ENCODE measurements around the gene B3GAT1.

The B3GAT1 gene

DNA sequence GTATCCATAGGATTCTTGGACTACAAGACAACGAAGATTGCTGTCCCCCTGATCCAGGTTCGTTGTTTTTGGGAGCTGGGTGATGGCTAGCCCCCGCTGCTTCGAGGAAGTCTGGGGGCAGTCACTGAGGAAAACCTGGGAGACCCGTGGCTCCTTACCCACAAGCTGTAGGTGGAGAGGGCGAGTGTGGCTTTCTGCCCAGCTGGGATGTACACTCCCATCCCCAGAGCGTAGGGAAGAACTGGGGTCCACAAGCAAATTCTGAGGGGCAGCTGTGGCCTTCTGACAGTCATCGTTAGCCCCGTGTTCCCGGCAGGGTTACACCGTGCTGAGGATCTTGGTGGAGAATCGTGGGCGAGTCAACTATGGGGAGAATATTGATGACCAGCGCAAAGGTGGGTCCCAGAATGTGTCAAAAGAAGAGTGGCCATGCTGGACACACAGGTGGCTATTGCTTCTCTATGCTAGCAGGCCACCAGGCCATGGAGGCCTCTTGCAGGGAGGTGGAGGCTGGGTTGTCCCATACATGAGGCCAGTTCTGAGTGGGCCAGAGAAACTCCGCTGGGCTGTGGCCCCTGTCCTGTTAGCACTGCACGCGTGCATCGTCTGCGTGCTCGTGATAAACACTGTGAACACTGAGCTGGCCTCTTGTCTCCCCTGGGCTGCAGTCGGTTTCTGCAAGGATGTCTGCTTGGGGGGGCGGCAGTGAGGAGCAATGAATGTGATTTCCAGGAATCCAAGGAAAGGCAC, 40.4 kb downstream of the B3GAT1 start:
- no peak for TF ChIP-seq ZNF274 (IDR thresholded peaks at IDR 0.05; ENCODE audit: low read depth, low read length)

DNA sequence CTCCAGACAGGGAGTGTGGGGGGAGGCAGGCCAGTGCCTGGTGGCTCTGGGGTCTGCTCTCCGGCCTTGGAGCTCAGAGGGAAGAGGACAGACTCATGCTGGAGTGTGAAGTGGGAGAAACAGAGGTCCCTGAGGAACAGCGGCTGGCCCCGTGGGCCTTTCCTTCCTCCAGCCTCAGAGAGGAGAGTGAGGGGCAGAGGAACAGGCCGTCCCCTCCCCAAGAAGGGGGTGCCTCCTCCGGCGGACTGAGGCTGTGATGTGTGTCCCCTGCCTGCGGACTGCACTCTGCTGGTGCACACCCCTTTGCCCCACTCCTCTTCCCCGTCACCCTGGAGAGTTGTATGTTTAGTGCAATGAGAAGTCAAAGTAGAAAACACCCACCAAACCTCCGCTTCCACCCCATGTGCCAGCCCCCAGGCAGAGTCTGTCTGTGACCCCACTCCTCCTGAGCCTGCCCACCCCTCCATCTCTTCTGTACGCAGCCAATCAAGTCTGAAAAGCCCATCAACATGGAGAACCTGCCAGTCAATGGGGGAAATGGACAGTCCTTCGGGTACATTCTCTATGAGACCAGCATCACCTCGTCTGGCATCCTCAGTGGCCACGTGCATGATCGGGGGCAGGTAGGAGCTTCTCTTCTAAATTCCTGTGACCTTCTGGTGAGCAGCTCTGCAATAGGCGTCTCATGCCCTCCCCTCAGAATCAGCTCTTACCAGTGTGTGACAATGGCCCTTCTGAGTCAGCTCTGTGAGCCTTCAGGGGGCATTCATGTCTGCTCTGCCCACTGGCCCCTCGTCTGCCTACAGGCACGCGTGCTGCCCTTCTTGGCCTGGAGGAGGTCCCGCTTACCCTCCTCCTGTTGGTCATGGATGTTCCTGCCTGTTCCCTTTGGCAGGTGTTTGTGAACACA, 41.3 kb downstream of the B3GAT1 start:
- no peak overlapping the region for H3K4me3 ChIP-seq (ENCODE audit: low read length)
- no peak for TF ChIP-seq ZNF274 (IDR thresholded peaks at IDR 0.05; ENCODE audit: low read depth, low read length)

More for the DNA sequence above, 40.4 kb downstream of the B3GAT1 start:
- H3K4me3 ChIP-seq (ENCODE audit: low read length) = no peak overlapping the region

DNA sequence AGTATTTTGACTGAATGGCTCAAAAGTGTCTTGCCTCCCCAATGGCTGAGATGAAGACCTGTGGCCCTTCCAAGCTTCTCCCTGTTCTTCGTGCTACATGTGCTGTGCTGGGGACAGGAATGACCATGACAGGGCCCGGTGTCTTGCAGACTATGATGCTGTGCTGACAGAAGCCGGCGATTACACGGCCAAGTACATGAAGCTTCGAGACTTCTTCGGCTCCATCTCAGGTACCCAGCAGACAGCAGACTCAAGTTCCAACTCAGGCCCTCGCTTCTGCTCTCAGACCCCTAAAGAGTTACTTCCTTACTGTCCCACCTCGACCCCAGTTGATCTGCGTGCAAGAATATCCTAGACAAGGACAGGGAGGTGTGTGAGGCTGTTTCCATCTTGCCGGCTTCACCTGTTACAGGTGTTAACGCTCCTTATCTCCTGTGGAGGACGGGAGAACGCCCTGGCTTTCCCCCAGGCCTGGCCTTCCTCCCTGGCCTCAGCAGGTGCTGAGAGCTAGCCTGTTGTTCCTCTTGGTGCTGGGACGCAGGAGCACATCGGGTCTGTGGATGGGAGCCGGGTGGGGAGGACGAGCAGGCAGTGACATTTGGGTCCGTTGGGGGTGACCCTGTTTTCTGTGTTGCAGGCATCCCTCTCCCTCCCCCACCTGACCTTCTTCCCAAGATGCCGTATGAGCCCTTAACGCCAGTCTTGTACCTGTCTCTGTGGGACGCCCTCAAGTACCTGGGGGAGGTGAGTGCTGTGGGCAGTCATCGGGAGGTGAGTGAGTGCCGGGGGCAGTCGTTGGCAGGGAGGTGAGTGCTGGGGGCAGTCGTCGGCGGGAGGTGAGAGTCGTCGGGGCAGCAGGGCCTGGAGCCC, 42.2 kb downstream of the B3GAT1 start:
- H3K4me3 ChIP-seq (ENCODE audit: low read length) = no peak overlapping the region
- TF ChIP-seq ZNF274 (IDR thresholded peaks at IDR 0.05; ENCODE audit: low read depth, low read length) = no peak

DNA sequence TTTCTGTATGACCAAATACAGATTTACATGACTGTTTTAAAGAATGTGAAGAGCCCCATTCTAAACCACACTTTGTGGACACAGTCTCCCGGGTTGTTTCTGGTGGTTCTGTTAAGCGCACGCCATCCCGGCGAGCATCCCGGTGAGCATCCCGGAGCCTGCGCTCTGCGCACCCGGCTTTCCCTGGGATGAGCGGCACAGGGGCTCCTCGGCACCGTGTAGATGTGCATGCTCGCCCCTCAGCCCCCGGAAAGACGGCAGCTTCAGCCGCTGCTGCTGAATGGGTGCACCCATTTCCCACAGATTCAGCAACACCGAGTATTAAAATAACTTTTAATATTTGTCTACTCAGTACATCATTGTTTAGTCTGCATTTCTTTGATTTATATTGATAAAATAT, 44.3 kb downstream of the B3GAT1 start:
- no peak overlapping the region for H3K4me3 ChIP-seq (ENCODE audit: low read length)
- no peak for TF ChIP-seq ZNF274 (IDR thresholded peaks at IDR 0.05; ENCODE audit: low read depth, low read length)

DNA sequence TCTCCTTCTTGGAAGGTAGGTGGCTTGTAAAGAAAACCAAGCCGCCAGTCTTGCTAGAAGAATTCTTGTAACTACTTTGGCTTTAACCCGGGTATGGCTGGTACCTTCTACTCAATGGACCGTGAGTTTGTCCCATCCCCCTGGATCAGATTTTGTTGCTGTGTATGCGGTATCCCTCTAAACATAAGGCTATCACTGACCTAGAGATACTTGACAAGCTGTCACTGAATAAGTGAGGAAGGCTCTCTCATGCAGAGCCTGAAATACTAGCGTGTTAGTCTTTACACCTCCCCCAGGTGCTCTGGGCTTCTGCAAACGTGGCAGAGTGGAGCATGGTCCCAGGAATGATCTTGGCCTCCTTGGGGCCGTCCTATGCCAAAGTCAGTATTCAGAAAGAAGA, 45.8 kb downstream of the B3GAT1 start:
- H3K4me3 ChIP-seq (ENCODE audit: low read length) = no peak overlapping the region
- TF ChIP-seq ZNF274 (IDR thresholded peaks at IDR 0.05; ENCODE audit: low read depth, low read length) = no peak

DNA sequence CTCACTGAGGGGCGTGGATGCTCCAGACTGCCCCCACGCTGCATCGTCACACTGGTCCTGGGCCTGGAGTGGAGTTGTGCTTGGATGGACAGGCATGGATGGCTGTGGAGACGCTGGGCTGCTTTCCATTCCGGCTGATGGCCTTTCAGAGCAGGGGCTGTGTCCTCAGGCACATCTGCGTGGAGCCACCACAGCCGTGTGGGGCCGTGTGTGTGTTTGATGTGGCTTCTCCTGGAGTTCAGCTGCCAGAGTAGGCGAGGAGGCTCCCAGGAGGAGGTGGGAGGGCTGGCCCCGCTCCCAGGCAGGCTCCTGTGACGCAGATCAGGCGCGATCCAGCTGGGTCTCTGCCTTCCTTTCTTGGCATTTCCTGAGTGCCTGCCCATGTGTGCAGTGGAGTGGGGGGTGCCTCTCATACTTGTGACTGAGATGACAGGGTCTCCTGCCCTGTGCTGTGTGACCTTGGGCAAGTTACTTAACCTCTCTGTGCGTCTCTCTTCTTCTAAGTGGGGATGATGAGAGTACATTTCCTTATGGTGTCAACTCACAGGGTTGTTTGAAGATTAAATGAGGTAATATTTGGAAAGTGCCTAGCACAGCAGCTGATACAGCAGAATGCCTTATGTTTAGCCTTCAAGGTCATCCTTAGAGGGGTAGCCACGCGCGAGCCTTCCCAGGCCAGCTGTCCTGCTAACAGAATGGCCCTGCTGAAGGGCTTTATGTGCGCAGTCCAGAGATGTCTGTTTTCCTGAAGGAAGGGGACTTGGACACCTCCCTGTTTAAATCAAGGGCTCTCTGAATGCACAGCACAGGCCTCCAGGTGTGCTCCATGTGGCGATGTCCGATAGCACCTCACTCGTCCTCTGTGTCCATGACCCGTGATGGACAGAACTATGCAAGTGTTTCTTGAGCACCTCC, 46.8 kb downstream of the B3GAT1 start:
- no peak for TF ChIP-seq ZNF274 (IDR thresholded peaks at IDR 0.05; ENCODE audit: low read depth, low read length)
- H3K4me3 ChIP-seq (ENCODE audit: low read length) = no peak overlapping the region

DNA sequence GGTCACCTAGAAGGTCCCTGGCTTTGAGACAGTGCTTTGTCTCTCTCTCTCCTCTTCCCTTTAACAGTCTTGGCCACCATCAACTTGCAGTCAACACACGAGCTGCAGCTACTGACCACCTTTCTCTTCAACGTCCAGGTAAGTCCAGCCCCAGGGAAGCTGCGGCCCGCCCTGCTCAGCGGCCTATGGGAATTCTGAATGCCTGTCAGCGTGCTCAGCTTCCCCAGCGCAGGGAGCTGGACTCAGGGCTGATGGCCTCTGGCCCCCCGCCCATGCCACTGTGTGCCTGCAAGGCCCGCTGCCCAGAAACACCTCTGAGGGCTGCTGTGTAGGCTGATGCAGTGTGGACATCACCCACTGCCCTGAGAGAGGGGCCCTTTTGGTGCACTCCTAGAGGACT, 47.8 kb downstream of the B3GAT1 start:
- no peak overlapping the region for H3K4me3 ChIP-seq (ENCODE audit: low read length)
- no peak for TF ChIP-seq ZNF274 (IDR thresholded peaks at IDR 0.05; ENCODE audit: low read depth, low read length)

DNA sequence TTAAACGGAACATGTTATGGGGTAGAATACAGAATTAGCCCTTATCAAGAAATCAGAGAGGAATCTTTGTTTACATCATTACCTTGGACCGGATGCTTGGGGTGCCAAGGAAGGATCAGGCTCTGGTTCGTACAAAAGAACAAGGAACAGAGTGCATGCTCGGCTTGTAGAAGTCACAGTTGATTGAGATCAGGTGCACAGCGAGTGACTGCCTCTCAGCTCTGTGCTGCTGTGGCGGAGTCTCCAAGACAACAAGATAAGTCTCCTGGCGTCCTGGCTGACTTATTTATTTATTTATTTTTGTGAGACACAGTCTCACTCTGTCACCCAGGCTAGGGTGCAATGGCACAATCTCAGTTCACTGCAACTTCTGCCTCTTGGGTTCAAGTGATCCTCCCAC, 48.5 kb downstream of the B3GAT1 start:
- no peak overlapping the region for H3K4me3 ChIP-seq (ENCODE audit: low read length)
- no peak for TF ChIP-seq ZNF274 (IDR thresholded peaks at IDR 0.05; ENCODE audit: low read depth, low read length)

DNA sequence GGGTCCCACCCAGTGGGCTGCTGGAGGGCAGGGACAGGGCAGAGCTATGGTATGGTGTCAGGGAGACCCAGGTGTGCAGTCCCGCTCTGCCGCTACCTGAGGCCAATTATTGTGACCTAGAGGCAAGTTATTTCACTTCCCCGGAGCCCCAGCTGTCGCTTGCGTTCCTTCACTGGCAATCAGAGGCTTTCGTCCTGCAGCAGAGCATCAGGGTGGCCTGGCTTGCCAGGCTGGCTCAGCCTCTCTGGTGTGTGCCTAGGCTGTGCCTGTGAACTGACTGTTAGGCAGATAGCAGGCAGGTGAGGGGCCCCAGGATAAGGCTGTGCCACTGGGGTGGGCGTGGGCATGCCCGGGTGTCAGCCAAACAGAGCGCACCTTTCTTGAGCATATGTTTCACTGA, 48.9 kb downstream of the B3GAT1 start:
- no peak for TF ChIP-seq ZNF274 (IDR thresholded peaks at IDR 0.05; ENCODE audit: low read depth, low read length)
- no peak overlapping the region for H3K4me3 ChIP-seq (ENCODE audit: low read length)

DNA sequence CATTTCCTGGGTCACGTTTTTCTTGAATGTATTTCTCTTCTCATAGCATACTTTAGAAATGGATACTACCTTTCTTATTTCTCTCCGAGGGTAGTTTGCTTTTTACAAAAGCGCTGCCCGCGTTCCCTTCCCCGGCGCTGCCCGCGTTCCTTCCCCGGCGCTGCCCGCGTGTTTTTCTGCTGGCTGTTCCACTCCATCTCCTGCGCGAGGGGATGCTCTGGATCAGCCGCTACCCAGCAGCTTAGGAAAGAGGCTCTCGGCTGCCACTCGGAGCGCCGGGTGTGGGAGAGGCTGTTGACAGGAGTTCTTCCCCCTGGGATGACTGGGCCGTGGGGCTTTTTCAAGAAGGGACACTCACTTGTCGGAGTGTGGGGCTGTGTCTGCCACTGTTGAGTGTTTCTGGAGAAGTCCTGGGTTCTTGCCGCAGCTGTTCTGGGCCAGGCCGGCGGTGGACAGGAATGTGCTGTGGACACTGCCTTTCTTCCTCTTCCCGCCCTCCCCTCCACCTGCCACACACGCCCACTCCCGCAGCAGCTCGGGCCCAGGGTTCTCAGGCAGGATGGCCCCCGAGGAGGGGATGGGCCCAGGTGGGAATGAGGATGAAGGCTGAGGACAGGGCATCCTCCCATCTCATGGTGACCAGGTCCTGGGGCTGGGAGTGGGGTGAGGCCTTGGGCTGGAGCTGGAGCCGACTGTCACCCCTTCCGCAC, 49.7 kb downstream of the B3GAT1 start:
- no peak overlapping the region for H3K4me3 ChIP-seq (ENCODE audit: low read length)
- TF ChIP-seq ZNF274 (IDR thresholded peaks at IDR 0.05; ENCODE audit: low read depth, low read length) = no peak

DNA sequence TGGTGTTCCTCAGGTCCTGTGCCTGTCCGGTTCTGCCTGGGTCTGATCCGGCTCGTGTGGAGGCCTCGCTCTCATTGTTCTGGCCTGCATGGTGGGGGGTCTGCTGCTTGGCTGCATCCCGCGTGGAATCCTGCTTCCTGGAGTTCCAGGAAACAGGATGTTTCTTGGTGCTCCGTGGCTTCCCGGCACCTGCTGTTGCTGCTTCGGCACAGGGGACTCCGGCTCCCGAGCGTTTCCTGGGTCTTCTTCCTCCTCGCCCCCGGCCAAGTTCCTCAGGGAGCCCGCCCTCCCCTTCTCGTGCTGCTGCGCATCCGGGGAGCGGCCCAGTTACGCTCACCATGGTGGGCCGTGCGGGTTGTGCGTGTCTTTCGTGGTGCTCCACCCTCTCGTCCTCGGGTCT, 50.4 kb downstream of the B3GAT1 start:
- H3K4me3 ChIP-seq (ENCODE audit: low read length) = no peak overlapping the region
- TF ChIP-seq ZNF274 (IDR thresholded peaks at IDR 0.05; ENCODE audit: low read depth, low read length) = no peak

DNA sequence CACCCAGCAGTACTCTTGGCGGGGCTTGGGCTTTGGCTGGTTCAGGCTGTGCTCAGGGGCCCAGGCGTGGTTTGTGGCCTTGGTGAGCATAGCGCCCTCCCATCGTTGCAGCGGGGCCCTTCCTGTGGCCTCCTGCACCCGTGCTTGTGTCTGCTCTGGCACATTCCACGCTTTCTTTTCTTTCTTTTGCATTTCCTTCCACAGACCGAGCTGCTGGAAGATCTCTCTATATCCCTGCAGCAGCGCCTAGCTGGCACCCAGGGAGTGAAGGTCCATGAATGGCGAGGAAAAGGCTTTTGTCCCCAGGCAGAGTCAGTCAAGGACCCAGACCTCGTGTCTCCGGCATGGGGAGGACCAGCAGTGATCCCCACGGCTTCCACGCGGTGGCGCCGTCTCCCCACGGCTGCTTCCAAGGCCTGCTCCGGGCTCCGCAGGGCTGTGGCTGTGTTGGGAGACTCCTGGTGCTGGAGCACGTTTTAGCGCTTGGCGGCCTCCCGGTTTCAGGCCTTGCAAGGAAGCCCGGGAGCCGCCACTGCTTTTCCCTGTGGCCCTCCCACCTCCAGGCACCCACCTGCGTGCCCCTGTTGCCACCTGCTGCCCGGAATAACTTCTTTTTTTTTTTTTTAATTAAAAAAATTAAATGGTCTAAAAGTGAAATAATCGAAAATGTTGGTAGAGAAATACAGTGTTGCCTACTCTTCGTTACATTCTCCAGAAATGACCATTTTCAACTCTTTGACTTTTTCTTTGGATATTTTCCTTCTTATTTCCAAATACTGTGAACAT, 51.8 kb downstream of the B3GAT1 start:
- no peak for TF ChIP-seq ZNF274 (IDR thresholded peaks at IDR 0.05; ENCODE audit: low read depth, low read length)
- no peak overlapping the region for H3K4me3 ChIP-seq (ENCODE audit: low read length)

Data from GM08714 (cell line).